GM19023 (cell line): ENCODE measurements around the gene CLEC19A.

Experiments used
- ATAC-seq: cut with Tn5 transposase; IDR thresholded peaks from one replicate; pipeline ENCODE4 v1.9.1; 2021; ENCODE audit warnings: mild to moderate bottlenecking, moderate library complexity; ENCODE audit not compliant: unreplicated experiment

Gene CLEC19A

GRCh38 chr16:19285431-19285830, at the start of gene CLEC19A:
CLEC19A (plus strand) TSS chr16:19285731; CDS start chr16:19285852, 121 bp downstream.
- no peak for ATAC-seq

GRCh38 chr16:19235886-19236285, 49.6 kb upstream of the CLEC19A start:
- ATAC-seq = no peak

DNA sequence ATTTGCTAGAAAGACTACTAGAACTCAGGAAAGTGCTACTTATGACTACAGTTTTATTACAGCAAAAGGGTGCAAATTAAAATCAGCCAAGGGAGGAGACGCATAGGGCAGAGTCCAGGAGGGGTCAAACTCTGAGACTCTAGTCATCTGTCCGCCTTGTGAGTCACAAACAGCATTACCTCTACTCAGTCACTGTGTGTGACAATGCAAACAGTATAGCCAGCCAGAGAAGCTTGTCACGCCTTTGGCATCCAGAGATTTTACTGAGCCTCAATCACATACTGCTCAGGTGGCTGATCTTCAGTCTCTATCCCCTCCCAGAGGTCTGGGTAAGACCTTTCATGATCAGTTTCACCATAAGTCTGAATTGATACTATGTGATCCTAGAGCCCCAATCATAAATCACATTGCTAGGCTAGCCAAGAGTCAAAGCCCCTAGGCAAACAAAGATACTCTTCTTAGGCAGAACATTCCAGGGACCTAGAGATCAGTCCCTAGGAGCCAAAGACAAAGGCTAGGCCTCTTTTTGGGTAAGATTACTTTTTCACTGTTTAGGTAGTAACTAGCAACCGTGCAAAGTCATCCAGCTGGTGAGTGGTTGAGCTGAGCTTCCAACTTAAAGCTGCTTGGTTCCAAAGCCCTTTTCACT, 48.8 kb upstream of the CLEC19A start:
- ATAC-seq = no peak

GRCh38 chr16:19238406-19238805, 47.1 kb upstream of the CLEC19A start:
- ATAC-seq = no peak

DNA sequence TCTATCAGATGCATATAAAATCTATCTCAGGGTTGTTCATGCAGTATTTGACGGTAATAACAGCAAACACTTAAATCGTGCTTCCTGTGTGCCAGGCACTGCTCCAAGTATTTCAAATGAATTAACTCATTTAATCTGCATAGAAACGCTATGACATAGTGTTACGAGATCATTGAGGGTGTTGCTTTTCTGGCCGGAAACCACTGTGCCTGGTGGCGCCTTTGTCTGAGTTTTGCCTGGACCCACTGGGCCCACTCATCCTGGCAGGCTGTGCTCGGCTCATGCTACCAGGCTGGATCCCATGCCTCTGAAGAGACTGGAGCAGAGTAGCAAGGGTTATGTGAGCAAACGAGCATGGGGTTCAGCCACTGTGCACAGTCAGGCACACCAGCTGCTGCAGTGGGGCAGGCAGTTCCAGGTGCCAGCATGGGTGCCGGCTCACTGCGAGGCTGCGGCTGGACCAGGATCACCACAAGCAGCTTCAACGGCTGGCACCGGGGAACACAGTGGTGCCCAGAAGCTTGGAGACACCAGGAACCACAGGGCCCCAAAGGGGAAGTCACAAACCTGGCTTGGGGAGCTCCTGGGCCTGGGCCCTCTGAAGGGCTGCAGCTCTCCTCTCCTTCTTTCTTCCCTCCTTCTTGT, 45.9 kb upstream of the CLEC19A start:
- ATAC-seq = no peak

DNA sequence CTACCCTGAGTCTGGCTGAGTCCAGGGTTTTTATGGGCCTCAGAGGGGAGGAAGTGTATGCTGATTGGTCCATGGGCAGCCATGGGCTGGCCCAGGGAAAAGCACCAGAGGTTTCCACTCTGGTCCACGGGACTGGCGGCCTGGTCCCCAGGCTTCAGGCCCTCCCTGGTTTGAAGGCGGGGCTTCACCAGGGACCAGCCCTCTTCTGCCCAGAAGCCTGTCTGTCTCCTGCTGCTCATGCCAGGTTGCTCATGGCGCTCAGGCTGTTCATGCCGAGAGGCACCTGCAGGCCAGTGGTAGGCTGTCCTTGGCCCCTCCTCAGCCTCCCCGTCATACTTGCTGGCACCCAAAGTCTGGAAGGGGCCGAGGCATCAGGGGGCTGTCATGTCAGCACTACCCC, 45.0 kb upstream of the CLEC19A start:
- no peak for ATAC-seq

GRCh38 chr16:19241512-19241911, 44.0 kb upstream of the CLEC19A start:
- ATAC-seq = no peak

DNA sequence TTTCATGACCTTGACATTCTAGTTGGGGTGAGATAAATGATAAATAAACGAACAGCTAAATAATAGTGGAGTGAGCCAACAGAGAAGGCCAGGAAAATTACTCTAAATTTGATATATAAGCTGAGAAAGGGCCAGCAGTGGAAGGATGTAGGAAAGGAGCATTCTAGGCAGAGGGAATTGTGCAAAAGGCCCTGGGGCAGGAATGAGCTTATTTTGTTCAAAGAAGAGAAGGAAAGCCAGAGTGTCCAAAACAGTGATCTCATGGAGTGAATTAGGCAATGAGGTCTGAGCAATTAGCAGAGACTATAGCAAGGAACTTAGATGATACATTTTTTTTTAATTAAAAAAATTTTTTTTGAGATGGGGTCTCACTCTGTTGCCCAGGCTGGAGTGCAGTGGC, 43.3 kb upstream of the CLEC19A start:
- ATAC-seq = no peak

- ATAC-seq = no peak
These were observed 42.5 kb upstream of the CLEC19A start for GRCh38 chr16:19242987-19243575.

DNA sequence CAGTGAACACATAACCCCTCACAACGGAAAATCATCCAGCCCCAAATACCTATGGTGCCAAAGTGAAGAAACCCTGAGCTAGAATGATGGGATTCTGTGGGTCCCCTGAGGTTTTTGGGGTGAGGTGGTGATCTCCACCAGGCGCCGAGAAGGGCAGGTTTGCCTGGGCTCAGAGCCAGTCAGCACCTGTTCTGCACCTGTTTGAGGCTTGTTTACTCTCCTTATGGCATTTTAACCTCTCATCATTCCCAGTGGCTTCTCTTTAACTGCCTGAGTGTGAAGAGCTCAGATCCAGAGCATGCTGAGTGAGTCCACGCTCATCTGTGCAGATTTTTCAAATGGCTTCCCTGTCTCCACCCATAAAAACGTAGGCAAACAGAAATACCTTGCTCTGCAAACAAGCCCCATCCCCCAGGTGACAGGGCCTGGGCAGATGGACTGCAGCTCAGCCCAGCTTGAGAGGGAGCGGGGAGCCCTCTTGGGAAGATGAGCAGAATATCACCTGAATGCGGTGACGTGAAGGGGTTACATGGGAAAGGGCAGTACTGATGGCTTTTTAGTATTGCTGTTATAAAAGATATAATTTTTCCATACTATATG, 40.1 kb upstream of the CLEC19A start:
- no peak for ATAC-seq

GRCh38 chr16:19252904-19253303, 32.6 kb upstream of the CLEC19A start:
- ATAC-seq = no peak

- ATAC-seq = no peak
These were observed 30.9 kb upstream of the CLEC19A start for GRCh38 chr16:19254611-19255010.

DNA sequence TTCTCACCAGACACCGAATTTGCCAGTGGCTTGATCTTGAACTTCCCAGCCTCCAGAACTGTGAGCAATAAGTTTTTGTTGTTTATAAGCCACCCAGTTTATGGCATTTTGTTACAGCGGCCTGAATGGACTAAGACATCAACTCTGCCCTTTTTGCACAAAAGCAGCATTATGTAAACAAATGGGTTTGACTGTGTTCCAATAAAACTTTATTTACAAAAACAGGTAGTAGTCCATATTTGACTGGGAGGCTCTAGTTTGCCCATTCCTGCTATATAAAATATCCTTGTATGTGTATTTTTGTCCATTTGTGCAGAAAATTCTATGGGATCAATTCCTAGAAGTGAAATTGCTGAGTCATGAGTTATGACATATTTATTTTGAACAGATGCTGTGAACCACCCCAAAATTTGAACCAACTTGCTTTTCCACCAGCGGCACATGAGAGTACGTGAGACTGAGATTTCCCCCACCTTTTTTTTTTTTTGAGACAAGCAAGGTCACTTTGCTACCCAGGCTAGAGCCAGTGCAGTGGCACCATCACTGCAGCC, 21.3 kb upstream of the CLEC19A start:
- ATAC-seq = no peak

GRCh38 chr16:19265380-19265930, 20.1 kb upstream of the CLEC19A start:
- ATAC-seq = no peak

DNA sequence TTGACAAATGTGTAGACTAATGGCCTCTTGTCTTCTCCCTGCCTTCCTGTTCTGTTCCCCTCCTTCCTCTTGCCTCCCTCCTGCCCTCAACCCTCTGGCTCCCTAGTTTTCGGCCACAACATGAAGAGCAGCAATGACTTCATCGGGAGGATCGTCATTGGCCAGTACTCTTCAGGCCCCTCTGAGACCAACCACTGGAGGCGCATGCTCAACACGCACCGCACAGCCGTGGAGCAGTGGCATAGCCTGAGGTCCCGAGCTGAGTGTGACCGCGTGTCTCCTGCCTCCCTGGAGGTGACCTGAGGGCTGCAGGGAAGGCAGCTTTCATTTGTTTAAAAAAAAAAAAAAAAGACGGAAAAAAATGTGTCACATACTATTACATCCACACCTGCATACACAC, 18.8 kb upstream of the CLEC19A start:
- ATAC-seq = no peak

- ATAC-seq = no peak
These were observed 16.4 kb upstream of the CLEC19A start for GRCh38 chr16:19269098-19269497.

DNA sequence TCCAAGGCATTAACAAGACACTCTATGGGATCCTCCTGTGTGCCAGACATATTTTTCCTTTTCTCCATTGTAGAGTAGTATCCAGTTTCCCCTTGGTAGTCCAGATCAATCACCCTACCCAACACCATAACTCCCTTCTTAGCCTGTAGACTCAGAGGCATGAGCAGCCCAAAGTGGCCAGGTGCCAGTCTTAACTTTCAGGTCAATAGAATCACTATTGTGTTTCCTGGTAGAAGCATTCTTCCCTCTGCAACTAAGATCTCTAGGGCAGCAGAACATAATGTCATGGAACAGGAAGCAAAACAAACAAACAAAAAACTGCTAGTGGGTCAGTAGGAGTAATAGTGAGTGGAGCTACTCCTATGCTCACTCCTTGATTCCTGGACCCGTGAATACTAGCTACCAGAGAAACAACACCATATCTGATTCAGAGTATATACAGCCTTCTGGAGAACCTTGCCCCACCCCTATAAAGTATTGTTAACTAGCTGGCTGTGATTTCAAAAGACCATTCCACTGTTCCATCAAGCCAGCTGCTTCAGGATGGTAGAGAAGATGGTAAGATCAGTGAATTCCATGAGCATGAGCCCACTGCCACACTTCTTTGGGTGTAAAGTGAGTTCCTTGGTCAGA, 11.2 kb upstream of the CLEC19A start:
- no peak for ATAC-seq

DNA sequence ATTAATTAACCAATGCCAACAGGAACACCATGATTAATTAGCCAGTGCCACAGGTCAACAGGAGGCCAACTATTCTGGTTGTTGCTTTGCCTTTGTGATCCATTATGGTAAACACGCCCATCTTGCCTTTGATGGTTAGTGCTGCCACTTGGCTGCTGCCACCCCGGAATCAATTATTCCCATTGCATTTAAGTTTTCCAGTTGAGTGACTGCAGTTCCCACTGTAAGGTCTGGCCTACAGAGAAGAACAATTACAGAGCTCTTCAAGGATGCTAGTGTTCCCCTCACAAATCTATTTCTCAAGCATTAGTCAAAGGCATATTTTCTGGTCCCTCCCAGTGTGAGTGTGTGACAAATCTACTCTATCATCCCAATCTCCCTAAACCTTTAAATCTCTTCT, 7.1 kb upstream of the CLEC19A start:
- ATAC-seq = no peak

- no peak for ATAC-seq
These were observed 4.3 kb upstream of the CLEC19A start for GRCh38 chr16:19281246-19281645.

GRCh38 chr16:19282101-19282500, 3.4 kb upstream of the CLEC19A start:
- no peak for ATAC-seq

GRCh38 chr16:19283637-19284036, 1.9 kb upstream of the CLEC19A start:
- ATAC-seq = no peak
